H1 (cell line): Measurements from ENCODE around the gene AKR1B1. TPM values are rescaled to one million over a fixed set of nuclear protein-coding genes. Genes with fewer than 3 reads are reported as not detected.

Source experiments
- CTCF ChIA-PET: fragments of 300-600 bp; sonication (Branson Sonifier 250); formaldehyde crosslinking; loops from one replicate; lab custom pipeline; 2021; ENCODE audit not compliant: partially characterized antibody; lab: Charles Lee
- POLR2A ChIA-PET: fragments of 300-600 bp; sonication (Branson Sonifier 250); formaldehyde crosslinking; loops from one replicate; lab custom pipeline; 2021; ENCODE audit warnings: inconsistent platforms; ENCODE audit not compliant: partially characterized antibody; lab: Charles Lee
- DNase-seq, 2 experiments: peaks; one replicate each; pipeline versions ENCODE4 v3.0.0 to v3.0.0-alpha.2; 2010 to 2022; ENCODE audit warnings: low spot score in 2 of 2, low read depth in 1 of 2, mixed read lengths in 1 of 2
- FAIRE-seq: peaks from 2 replicates; lab custom pipeline; 2011; peaks lifted over from hg19 to GRCh38; lab: Jason Lieb, UNC
- H2AFZ ChIP-seq: 2 replicates; pipeline ENCODE4 v1.8.1; 2012; ENCODE audit warnings: low read length, inconsistent platforms
- H2AK5ac ChIP-seq: 2 replicates; pipeline ENCODE4 v1.6.1; 2013; ENCODE audit warnings: low read depth, low read length
- H2BK120ac ChIP-seq: replicated peaks from 2 replicates; pipeline ENCODE3; 2013; ENCODE audit warnings: low read depth, low read length, inconsistent platforms
- H2BK12ac ChIP-seq: 2 replicates; pipeline ENCODE4 v1.6.1; 2013; ENCODE audit warnings: low read depth, low read length
- H2BK15ac ChIP-seq: 2 replicates; pipeline ENCODE4 v1.6.1; 2013; ENCODE audit warnings: low read length
- H2BK20ac ChIP-seq: 2 replicates; pipeline ENCODE4 v1.6.1; 2013; ENCODE audit warnings: low read length
- H2BK5ac ChIP-seq: 2 replicates; pipeline ENCODE4 v1.6.1; 2013; ENCODE audit warnings: low read depth, low read length
- H3K14ac ChIP-seq: 2 replicates; pipeline ENCODE4 v1.6.1; 2013; ENCODE audit warnings: inconsistent platforms; ENCODE audit not compliant: insufficient read length
- H3K18ac ChIP-seq: 2 replicates; pipeline ENCODE4 v1.6.1; 2013; ENCODE audit warnings: low read length; ENCODE audit errors: extremely low read depth
- H3K23ac ChIP-seq: 2 replicates; pipeline ENCODE4 v1.6.1; 2013; ENCODE audit warnings: inconsistent platforms; ENCODE audit not compliant: insufficient read length
- H3K23me2 ChIP-seq: 2 replicates; pipeline ENCODE4 v1.6.1; 2013; ENCODE audit warnings: low read depth, low read length
- H3K27ac ChIP-seq: 2 replicates; pipeline ENCODE4 v1.6.1; 2011; ENCODE audit warnings: low read depth, low read length, inconsistent platforms
- H3K27me3 ChIP-seq, 4 experiments: replicated peaks in 1 of 4; 1 replicate in 1 of 4; 2 replicates in 3 of 4; pipeline versions ENCODE4 v1.6.1 to v1.8.1; 2011 to 2013; ENCODE audit warnings: low read length in 3 of 4, mild to moderate bottlenecking in 3 of 4, inconsistent platforms in 2 of 4, mixed read lengths in 2 of 4, moderate library complexity in 1 of 4; ENCODE audit not compliant: control insufficient read depth in 3 of 4, insufficient read depth in 3 of 4; ENCODE audit errors: extremely low read depth in 1 of 4
- H3K36me3 ChIP-seq, 4 experiments: 2 replicates each; pipeline versions ENCODE4 v1.6.1 to v1.8.1; 2011 to 2013; ENCODE audit warnings: mild to moderate bottlenecking in 4 of 4, low read length in 3 of 4, moderate library complexity in 2 of 4, control low read depth in 1 of 4, inconsistent platforms in 1 of 4; ENCODE audit not compliant: insufficient read depth in 4 of 4, control insufficient read depth in 2 of 4
- H3K4ac ChIP-seq: replicated peaks from 2 replicates; pipeline ENCODE3; 2013; ENCODE audit warnings: low read length, low read depth, mixed read lengths, inconsistent platforms; ENCODE audit not compliant: insufficient read length
- H3K4me1 ChIP-seq, 4 experiments: replicated peaks in 1 of 4; 1 replicate in 1 of 4; 2 replicates in 3 of 4; pipeline versions ENCODE4 v1.6.1 to v1.8.1; 2011 to 2013; ENCODE audit warnings: low read length in 3 of 4, inconsistent platforms in 2 of 4, mixed read lengths in 1 of 4; ENCODE audit not compliant: insufficient read depth in 4 of 4, control insufficient read depth in 3 of 4
- H3K4me2 ChIP-seq, 2 experiments: 2 replicates each; pipeline versions ENCODE4 v1.6.1 to v1.8.1; 2011 to 2013; ENCODE audit warnings: low read depth in 2 of 2, low read length in 2 of 2, control low read depth in 1 of 2, inconsistent platforms in 1 of 2, mild to moderate bottlenecking in 1 of 2; ENCODE audit not compliant: insufficient read depth in 1 of 2
- H3K4me3 ChIP-seq, 4 experiments: fragments of 200-600, 300-600 bp in 1 of 4; sonication (generic), shearing (Covaris generic), sonication (Bioruptor Twin) in 1 of 4; 2 replicates each; pipeline versions ENCODE4 v1.5.1 to v1.8.1; 2011 to 2016; ENCODE audit warnings: low read length in 4 of 4, low read depth in 3 of 4, control low read depth in 2 of 4, inconsistent platforms in 2 of 4, mild to moderate bottlenecking in 2 of 4, mixed read lengths in 1 of 4, moderate library complexity in 1 of 4; ENCODE audit not compliant: insufficient read depth in 2 of 4; ENCODE audit errors: extremely low read depth in 1 of 4
- H3K56ac ChIP-seq: replicated peaks from 2 replicates; pipeline ENCODE3; 2013; ENCODE audit warnings: low read depth, mild to moderate bottlenecking, mixed read lengths, low read length, inconsistent platforms; ENCODE audit not compliant: insufficient read length
- H3K79me1 ChIP-seq: 2 replicates; pipeline ENCODE4 v1.6.1; 2013; ENCODE audit warnings: low read depth, low read length, control low read depth
- H3K79me2 ChIP-seq, 2 experiments: 2 replicates each; pipeline versions ENCODE4 v1.6.1 to v1.8.1; 2012 to 2013; ENCODE audit warnings: low read length in 2 of 2, mild to moderate bottlenecking in 2 of 2, inconsistent platforms in 1 of 2; ENCODE audit not compliant: insufficient read depth in 2 of 2, control insufficient read depth in 1 of 2
- H3K9ac ChIP-seq, 4 experiments: replicated peaks in 1 of 4; 1 replicate in 1 of 4; 2 replicates in 3 of 4; pipeline versions ENCODE4 v1.6.1 to v1.8.1; 2011 to 2013; ENCODE audit warnings: low read depth in 3 of 4, low read length in 3 of 4, control low read depth in 2 of 4, mild to moderate bottlenecking in 2 of 4, moderate library complexity in 2 of 4, inconsistent platforms in 1 of 4; ENCODE audit errors: extremely low read depth in 1 of 4
- H3K9me3 ChIP-seq, 2 experiments: 2 replicates each; pipeline versions ENCODE4 v1.6.1 to v1.8.1; 2012 to 2013; ENCODE audit warnings: mild to moderate bottlenecking in 2 of 2, moderate library complexity in 2 of 2, control low read depth in 1 of 2, inconsistent platforms in 1 of 2, low read depth in 1 of 2, low read length in 1 of 2, mixed read lengths in 1 of 2; ENCODE audit not compliant: insufficient read depth in 2 of 2
- H4K20me1 ChIP-seq, 2 experiments: replicated peaks in 1 of 2; 2 replicates each; pipeline versions ENCODE3 to v1.8.1; 2011 to 2013; ENCODE audit warnings: inconsistent platforms in 2 of 2, low read length in 2 of 2, mild to moderate bottlenecking in 1 of 2; ENCODE audit not compliant: insufficient read depth in 2 of 2, control insufficient read depth in 1 of 2
- H4K5ac ChIP-seq: 2 replicates; pipeline ENCODE4 v1.6.1; 2013; ENCODE audit warnings: low read length, low read depth, mixed read lengths, inconsistent platforms; ENCODE audit not compliant: insufficient read length
- H4K8ac ChIP-seq: 2 replicates; pipeline ENCODE4 v1.8.0; 2013; ENCODE audit warnings: mild to moderate bottlenecking, moderate library complexity, low read length, inconsistent platforms; ENCODE audit not compliant: insufficient read depth; ENCODE audit errors: extremely low read depth
- H4K91ac ChIP-seq: replicated peaks from 2 replicates; pipeline ENCODE3; 2013; ENCODE audit warnings: low read length, mixed read lengths, inconsistent platforms; ENCODE audit not compliant: insufficient read length
- BRCA1 ChIP-seq: IDR thresholded peaks from 2 replicates; pipeline ENCODE4 v1.6.1; 2012; ENCODE audit warnings: low read depth, low read length, improper control_type of control experiment
- WGBS, 2 experiments: shearing (Covaris generic) in 1 of 2; methylation state at CpG; one replicate each; pipeline versions ENCODE4 v1.1.6 to v1.1.7; 2013 to 2015; ENCODE audit warnings: low lambda C conversion rate in 2 of 2, mixed read lengths in 2 of 2, inconsistent platforms in 1 of 2, low coverage in 1 of 2, missing lambda C conversion rate in 1 of 2; ENCODE audit not compliant: insufficient replicate concordance in 2 of 2, insufficient coverage in 1 of 2, insufficient read length in 1 of 2; ENCODE audit errors: extremely low coverage in 1 of 2, missing lambda C conversion rate in 1 of 2; 5-methylcytosine and 5-hydroxymethylcytosine counted together
- polyA plus RNA-seq, 7 experiments: library from polyadenylated mRNA; depleted of rRNA in 3 of 7; stranded (reverse) in 5 of 7; unstranded in 2 of 7; fragments of >200 nt in 5 of 7; fragments of 200-250 nt in 2 of 7; gene quantifications; 1 replicate in 5 of 7; 2 replicates in 1 of 7; 4 replicates in 1 of 7; pipeline versions ENCODE4 v1.2.1 to v1.2.3, GENCODE V29; 2011 to 2013; ENCODE audit warnings: missing spikeins in 2 of 7, mixed read lengths in 2 of 7
- total RNA-seq: library from RNA; stranded (reverse); fragmentation: NEBNext Ultra II Directional; extraction: Animal tissue kit (Norgen Biotek cat#: 25700); gene quantifications from 2 replicates; pipeline ENCODE4 v1.2.1, GENCODE V29; 2021

The AKR1B1 gene
- total and polyA plus RNA-seq, 2 of the 8 experiments (the other 6 are each of a cell fraction or from before 2014, with no cell fraction given): 195 to 273 TPM

DNA sequence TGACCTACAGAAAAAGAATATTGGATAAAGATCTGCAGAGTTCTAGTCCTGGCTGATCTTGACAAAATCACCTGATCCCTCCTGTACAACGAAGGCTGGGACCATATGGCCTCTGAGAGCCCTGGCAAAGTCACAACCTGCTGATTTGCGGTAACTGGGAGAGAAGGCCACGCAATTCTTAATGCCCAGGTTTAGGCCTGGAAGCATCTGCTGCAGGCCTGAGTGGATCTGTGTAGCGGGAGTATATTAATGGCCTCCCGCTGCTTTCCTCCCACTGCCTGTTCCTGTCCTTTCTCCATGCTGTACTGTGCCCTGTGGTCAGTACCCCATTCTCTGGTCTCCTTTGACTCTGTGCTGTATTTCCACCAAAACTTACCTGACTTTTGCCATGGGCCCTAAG is 24.2 kb downstream of the AKR1B1 start:
- H4K5ac ChIP-seq: no peak overlapping the region
- no peaks in the 10 kb centered on the region for H3K9me3 ChIP-seq
- H4K20me1 ChIP-seq: no peaks in the 10 kb centered on the region
- H3K23me2 ChIP-seq: no peaks in the 10 kb centered on the region; the same call in 1 of the 2 replicates
- no peak overlapping the region for H3K18ac ChIP-seq
- no peak overlapping the region for H3K56ac ChIP-seq
- no peak overlapping the region for H3K4ac ChIP-seq
- H2BK15ac ChIP-seq: no peak overlapping the region
- H4K8ac ChIP-seq: no peak overlapping the region
- H3K36me3 ChIP-seq: no peaks in the 10 kb centered on the region; a peak in 1 of 8 replicates
- H2BK20ac ChIP-seq: no peak overlapping the region
- H2BK12ac ChIP-seq: no peak overlapping the region
- H2AK5ac ChIP-seq: no peak overlapping the region
- WGBS, 2 experiments: 80% methylated on average over 5 of the region's 5 CpGs; no CpG with 5 or more reads in 1 of the 2 experiments
- H3K27ac ChIP-seq: no peak overlapping the region
- no peak overlapping the region for H4K91ac ChIP-seq
- TF ChIP-seq BRCA1: no peak
- H3K14ac ChIP-seq: no peak overlapping the region
- H2BK120ac ChIP-seq: no peak overlapping the region
- ChIA-PET POLR2A (no interaction called here), CTCF (interaction anchor here (0.6 to 2.3 kb wide), 4 partner anchors 42 to 172 kb away, joined by 3 to 19 read pairs (median 4); no protein-coding TSS in a partner anchor)
- no peaks in the 10 kb centered on the region; a peak in 2 of 7 replicates for H3K27me3 ChIP-seq
- H2BK5ac ChIP-seq: no peak overlapping the region
- H3K4me3 ChIP-seq: no peak overlapping the region
- no peaks in the 10 kb centered on the region for H3K79me2 ChIP-seq
- no peak for DNase-seq
- no peak for FAIRE-seq
- H3K23ac ChIP-seq: no peak overlapping the region
- H3K79me1 ChIP-seq: no peaks in the 10 kb centered on the region
- peaks cover 0 to 2% (median under 1%) of the 10 kb centered on the region in 4 experiments; a peak in 1 of 7 replicates for H3K4me1 ChIP-seq
- no peak overlapping the region for H3K4me2 ChIP-seq
- no peak overlapping the region for H3K9ac ChIP-seq
- no peak overlapping the region for H2AFZ ChIP-seq
